BE2C (cell line): Measurements from ENCODE around the gene ABHD17C.

ENCODE experiments used
- DNase-seq: peaks from one replicate; pipeline ENCODE4 v3.0.0-alpha.2; 2020
- H3K27me3 ChIP-seq: fragments of 250-450 bp; sonication (Bioruptor Pico); 2 replicates; pipeline ENCODE4 v1.5.1; 2020; ENCODE audit warnings: mild to moderate bottlenecking
- H3K36me3 ChIP-seq: fragments of 250-450 bp; sonication (Bioruptor Pico); 2 replicates; pipeline ENCODE4 v1.5.1; 2020; ENCODE audit warnings: mild to moderate bottlenecking
- H3K4me1 ChIP-seq: fragments of 250-450 bp; sonication (Bioruptor Pico); 2 replicates; pipeline ENCODE4 v1.5.1; 2020
- H3K4me3 ChIP-seq: 2 replicates; pipeline ENCODE4 v1.5.1; 2011; ENCODE audit warnings: low read depth, low read length
- H3K9me3 ChIP-seq: fragments of 250-450 bp; sonication (Bioruptor Pico); 2 replicates; pipeline ENCODE4 v1.5.1; 2020
- CTCF ChIP-seq: IDR thresholded peaks from 2 replicates; pipeline ENCODE4 v1.5.1; 2012; ENCODE audit warnings: mild to moderate bottlenecking, low read depth, low read length

Gene ABHD17C

GRCh38 chr15:80803580-80804525 is 108.7 kb downstream of the ABHD17C start:
- TF ChIP-seq CTCF: no peak
- no peaks in the 10 kb centered on the region for H3K36me3 ChIP-seq

GRCh38 chr15:80804970-80805495 is 109.9 kb downstream of the ABHD17C start:
- H3K9me3 ChIP-seq: no peaks in the 10 kb centered on the region
- H3K4me1 ChIP-seq: no peaks in the 10 kb centered on the region
- H3K36me3 ChIP-seq: no peaks in the 10 kb centered on the region
- no peak for TF ChIP-seq CTCF
- H3K4me3 ChIP-seq: no peak overlapping the region
- H3K27me3 ChIP-seq: peaks cover 4% of the 10 kb centered on the region
- DNase-seq: no peak

More at GRCh38 chr15:80803580-80804525, 108.7 kb downstream of the ABHD17C start:
- Histone ChIP-seq H3K9me3 (no peaks in the 10 kb centered on the region), H3K27me3 (peaks cover 4% of the 10 kb centered on the region), H3K4me1 (no peaks in the 10 kb centered on the region), H3K4me3 (no peak overlapping the region)
- DNase-seq: no peak
